Suppressor macrophage (primary cell): ENCODE results near the gene SPON1.
"Not testable (repeated sequence)": the region's sequence is repeated elsewhere in the genome, so short reads cannot be mapped to it uniquely, and the experiment has no call there.

ENCODE experiments used
- DNase-seq, 4 experiments: peaks; one replicate each; pipeline ENCODE4 v3.0.0-alpha.2; 2020 to 2022
- total RNA-seq, 17 experiments: gene quantifications; one replicate each; lab custom pipeline; 2026; ENCODE audit warnings: mixed read lengths in 6 of 17, inconsistent platforms in 3 of 17; lab: John Stamatoyannopoulos, UW

SPON1 gene
- total RNA-seq = 0 to 2.1 (median 0.12) reads per million in 17 experiments

GRCh38 chr11:13962562-13963168 is at the start of gene SPON1:
Gene SPON1, plus strand, starts transcription at chr11:13962723. Its CDS starts 182 bp downstream, at chr11:13962905.
- DNase-seq = peak in 2 of 4 experiments; percentile 9 to 31

DNA sequence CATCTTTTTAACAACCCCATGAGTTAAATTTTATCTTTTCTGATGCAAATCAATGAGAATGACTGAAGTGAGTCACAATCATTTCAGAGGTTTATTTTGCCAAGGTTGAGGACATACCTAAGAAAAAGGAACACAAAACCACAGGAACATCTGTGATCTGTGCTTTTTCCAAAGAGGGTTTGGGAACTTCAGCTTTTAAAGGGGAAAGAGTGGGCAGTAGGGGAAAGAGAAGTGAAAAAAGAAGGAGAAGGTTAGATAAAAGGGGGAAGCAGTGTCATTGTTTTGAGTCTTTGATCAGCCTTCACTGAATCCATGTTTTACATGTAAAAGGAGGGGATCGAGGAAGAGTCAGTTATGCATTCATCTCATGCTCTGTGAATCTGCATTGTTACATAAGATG is 45.3 kb upstream of the SPON1 start:
- DNase-seq = peak; percentile 43 to 81 (median 68)

DNA sequence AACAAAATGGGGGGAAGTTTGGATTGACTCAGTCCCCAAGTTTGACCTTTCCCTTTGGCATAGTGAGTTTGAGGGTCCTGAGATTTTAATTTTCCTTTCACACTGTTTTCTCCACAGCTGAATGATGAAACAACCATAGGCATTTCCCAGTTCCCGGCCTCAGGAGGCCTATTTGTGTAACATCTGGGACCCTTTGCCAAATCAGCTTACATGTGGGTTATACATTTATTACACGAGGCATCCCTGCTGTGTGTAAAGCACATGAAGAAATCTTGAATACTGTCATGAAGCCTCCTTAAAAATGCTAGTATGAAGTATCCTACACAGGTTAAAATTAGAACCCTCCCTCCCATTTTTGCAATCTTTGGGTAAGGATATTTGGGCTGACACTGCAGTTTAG is 44.6 kb upstream of the SPON1 start:
- no peak for DNase-seq

- peak in 2 of 4 experiments; percentile 38 to 47 for DNase-seq
Observed at GRCh38 chr11:13920756-13921155, 41.8 kb upstream of the SPON1 start.

GRCh38 chr11:13921545-13921944 is 41.0 kb upstream of the SPON1 start:
- DNase-seq = no peak

DNA sequence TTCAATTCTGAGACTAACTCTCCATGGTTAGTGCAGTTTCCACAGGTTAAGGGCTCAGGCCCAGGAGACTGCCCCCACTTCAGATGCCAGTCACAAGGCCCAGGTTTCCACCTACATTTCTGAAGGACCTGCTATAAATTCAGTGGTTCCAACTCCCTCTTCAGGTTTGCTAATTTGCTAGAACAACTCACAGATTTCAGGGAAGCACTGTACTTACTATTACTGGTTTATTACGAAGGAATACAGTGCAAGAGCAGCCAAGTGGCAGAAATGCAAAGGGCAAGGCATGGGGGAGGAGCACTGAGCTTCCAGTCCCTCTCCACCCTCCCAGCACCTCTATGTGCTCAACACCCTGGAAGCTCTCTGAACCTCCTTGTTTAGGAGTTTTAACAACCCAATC is 39.3 kb upstream of the SPON1 start:
- DNase-seq = peak in 2 of 4 experiments; percentile 30 to 35

GRCh38 chr11:13923716-13924650 is 38.5 kb upstream of the SPON1 start:
- DNase-seq = no peak

DNA sequence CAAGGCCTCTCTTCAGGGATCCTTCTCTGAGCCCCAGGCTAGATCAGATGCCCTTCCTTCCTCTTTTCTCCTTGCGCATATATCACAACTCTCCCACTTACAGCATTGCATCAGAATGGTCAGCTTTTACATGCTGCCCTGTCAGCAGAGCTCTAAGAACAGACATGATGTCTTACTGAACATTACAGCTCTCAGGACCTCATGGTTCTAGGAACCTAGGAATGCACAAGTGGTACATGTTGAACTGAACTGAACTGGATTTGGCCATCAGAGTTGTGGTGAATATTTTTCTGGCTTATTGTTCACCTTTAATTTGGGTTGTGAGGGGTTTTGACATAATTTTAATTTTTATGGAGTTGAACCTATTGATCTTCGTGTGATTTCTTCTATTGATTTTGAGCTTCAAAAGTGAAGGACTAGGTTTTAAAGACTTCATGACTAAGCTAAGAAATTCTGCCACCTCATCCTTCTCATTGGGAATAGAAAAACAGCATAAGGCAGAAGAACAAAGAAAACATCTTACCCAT is 37.7 kb upstream of the SPON1 start:
- peak; percentile 84 to 98 (median 92) for DNase-seq

DNA sequence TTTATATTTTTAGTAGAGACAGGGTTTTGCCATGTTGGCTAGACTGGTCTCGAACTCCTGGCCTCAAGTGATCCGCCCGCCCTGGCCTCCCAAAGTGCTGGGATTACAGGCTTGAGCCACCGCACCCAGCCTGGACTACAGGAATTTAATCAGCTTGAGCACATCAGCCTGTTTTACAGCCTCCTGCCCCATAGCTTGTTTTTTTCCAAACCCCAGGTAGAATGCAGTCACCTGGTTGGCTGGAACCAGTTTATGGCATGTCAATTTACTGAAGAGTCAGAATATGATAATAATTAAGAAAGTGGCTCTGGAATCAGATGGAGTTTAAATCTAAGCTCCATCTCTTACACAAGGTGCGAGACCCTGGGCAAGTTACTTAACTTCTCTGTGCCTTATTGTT is 36.2 kb upstream of the SPON1 start:
- DNase-seq = not testable (repeated sequence)

DNA sequence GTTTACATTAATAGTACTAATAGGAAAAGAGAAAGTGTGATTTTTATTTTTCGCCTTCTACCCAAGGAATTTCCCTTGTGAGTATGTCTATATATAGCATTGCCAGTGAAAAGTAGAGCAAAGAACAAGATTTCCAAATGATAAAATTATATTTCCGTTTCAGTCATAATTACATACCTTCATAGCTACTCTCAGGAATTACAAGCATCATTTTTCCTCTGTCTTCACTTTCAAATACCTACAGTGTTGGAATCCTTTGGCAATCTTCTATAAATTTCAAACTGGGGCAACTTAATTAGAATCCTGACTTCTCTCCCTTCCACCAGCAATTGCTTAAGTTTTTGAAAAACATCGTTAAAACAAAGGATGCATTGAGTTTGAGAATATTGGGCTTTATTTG is 35.5 kb upstream of the SPON1 start:
- DNase-seq = no peak

- no peak for DNase-seq
Observed at GRCh38 chr11:13927481-13927880, 35.0 kb upstream of the SPON1 start.

- peak; percentile 48 to 79 (median 73) for DNase-seq
Observed at GRCh38 chr11:13928566-13929251, 33.8 kb upstream of the SPON1 start.

DNA sequence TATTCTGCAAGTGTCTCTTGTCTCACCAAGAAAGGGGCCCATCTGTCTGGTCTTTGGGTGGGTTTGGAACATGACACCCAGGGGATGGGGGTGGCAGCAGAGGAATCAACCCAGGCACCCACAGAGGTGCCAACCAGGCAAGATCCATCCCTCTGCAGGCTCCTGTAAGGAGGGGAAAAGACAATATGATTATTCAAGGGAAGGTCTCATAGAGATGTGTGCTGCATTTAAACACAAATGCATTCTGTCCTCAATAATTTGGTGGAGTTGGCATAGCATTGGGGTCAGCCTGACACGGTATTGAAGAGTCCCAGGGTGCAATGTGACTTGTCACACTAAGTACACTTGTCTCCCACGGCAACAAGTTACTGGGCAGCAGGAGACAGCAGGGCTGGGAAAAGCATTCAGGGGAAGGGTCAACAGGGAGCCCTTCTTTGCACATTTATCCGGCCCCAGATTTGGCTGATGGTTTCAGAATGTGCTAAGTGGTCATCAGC is 33.1 kb upstream of the SPON1 start:
- no peak for DNase-seq

DNA sequence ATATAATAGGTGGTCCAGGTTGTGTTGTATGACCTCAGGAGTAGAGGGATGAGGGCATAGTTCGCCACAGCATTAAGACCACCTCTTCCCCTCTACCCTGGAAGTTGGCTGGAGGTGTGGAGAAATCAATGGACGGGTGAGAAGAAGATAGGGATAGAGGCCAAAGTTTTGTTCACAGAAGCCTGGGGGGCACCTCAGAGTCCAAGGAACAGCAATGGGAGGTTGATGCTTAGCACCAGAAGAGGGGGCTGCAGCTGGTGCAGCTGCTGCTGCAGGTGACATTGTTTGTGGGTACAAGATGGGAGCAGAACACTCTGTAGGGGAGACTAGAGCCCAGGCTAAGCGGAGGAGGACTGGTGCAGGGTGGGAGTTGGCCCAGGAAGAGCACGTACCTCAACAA is 31.2 kb upstream of the SPON1 start:
- DNase-seq = no peak

GRCh38 chr11:13937154-13937553 is 25.4 kb upstream of the SPON1 start:
- DNase-seq = not testable (repeated sequence)

- DNase-seq = not testable (repeated sequence)
Observed at GRCh38 chr11:13938829-13939228, 23.7 kb upstream of the SPON1 start.

DNA sequence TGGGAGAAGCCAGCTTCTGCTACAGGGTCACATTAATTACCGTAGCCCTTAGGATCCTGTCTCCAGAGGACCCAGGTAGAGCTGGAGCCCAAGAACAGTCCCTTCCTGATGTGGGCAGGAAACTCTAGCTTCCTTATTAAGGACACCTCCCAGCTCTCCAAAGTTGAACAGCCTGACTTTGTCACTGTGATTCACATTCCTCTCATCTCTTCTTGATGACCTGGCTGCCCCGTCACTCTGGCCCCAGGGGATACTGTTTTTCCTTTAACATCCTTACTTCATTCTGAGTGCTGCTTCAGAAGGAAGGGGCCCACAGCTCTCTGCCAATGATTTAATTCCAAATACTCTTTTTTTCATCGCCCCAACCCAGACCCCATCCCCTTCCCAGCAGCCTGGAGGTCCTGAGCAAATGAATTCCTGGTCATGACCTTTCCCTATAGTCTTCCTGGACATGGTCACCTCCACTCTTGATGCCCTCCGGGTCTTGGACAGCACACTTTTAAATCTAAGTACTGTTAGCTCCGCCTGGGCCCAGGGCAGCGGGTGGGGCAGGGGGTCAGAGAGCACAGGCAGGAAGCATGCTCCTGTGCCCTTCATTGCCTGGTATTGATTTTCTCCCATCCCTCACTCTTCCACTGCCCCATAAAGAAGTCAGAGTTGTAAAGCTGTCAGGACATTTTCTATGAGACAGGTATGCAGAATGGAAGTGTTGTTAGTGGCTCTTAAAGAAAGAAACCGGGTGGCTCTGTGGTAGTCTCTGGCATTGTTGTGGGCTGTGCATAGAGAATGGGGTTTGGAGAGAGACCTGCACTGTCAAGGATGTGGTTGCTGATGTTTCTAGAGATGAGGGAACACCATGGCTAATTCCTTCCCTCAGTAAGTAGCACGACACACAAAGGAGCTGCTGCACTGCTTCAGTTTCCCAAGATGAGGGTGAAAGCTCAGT is 22.3 kb upstream of the SPON1 start:
- no peak for DNase-seq

DNA sequence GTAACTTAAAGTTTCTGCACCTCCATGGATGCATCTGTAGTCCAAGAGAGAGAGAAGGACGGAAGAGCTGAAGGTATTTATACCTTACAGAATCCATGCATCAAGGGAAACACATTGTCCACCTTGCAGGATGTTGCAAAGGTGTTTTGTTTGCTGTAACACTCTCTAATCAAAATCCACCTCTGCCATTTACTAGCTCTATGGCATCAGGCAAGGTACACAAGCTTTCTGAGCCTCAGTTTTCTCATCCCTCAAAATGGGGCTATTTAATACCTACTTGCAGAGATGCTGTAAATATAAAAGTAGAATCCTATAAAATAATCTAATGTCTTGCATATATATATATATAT is 21.6 kb upstream of the SPON1 start:
- no peak for DNase-seq

DNA sequence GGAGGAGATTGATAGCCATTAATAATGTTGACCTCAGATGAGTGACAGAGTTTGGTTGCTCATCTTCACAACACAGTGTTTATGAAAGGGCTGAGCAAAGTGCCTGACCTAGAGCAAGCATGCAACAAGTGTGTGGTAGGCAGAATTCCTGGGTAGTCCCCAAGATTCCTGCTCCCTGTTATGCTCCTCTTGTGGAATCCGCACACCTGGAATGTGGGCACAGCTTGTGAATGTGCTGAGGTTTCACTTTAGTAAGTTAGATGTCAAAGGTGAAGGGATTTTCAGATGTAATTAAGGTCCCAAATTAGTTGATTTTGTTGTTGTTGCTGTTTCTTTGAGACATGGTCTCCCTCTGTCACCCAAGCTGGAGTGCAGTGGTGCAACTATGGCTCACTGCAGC is 20.7 kb upstream of the SPON1 start:
- DNase-seq = no peak

GRCh38 chr11:13942378-13942777 is 20.1 kb upstream of the SPON1 start:
- DNase-seq = no peak

DNA sequence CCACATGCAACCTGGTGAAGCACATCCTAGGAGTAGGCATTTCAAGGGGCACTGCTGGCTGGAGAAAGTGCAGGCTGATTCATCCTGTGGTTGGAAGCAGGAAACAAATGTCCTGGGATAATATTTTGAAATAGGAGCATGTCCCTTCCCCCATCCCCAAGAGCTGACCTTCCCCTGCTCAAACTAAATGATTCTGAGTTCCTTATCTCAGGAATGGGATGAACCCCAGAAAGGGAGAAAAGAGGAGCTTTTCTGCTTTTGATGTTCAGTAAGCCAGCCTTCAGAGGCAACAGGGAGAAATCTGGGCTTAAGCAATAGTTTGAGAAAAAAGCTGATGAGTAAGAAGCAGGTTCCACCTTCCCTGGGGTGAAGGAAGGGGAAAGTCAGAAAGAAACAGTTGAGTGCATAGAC is 19.5 kb upstream of the SPON1 start:
- peak in 2 of 4 experiments; percentile 16 to 18 for DNase-seq

- DNase-seq = no peak
Observed at GRCh38 chr11:13944016-13944415, 18.5 kb upstream of the SPON1 start.
